Thoracic aorta (tissue), 2 donors: Measurements from ENCODE around the gene HEPN1. TPM values are rescaled to one million over a fixed set of nuclear protein-coding genes. Genes with fewer than 3 reads are reported as not detected.

Experiments used
- ATAC-seq: fragments of 150-250 bp; one replicate; pipeline ENCODE4 v1.8.0; 2017; ENCODE audit warnings: low read depth; ENCODE audit not compliant: insufficient number of reproducible peaks, low FRiP score
- DNase-seq: peaks from one replicate; pipeline ENCODE4 v3.0.0-alpha.2; 2020; ENCODE audit warnings: low spot score
- H3K27ac ChIP-seq, 2 donors: fragments of 200-600 bp; sonication (generic); 1 replicate in 1 of 2; 2 replicates in 1 of 2; pipeline ENCODE4 v1.5.1; 2016; ENCODE audit warnings: mild to moderate bottlenecking in 2 of 2, moderate library complexity in 2 of 2
- H3K27me3 ChIP-seq: fragments of 200-600 bp; sonication (generic); replicated peaks from 2 replicates; pipeline ENCODE4 v1.6.0; 2016; ENCODE audit warnings: mild to moderate bottlenecking; ENCODE audit not compliant: insufficient read depth
- H3K36me3 ChIP-seq: fragments of 200-600 bp; sonication (generic); one replicate; pipeline ENCODE4 v1.5.1; 2016
- H3K4me1 ChIP-seq, 2 donors: fragments of 200-600 bp; sonication (generic); 1 replicate in 1 of 2; 2 replicates in 1 of 2; pipeline versions ENCODE4 v1.5.1 to v1.6.0; 2016; ENCODE audit warnings: low read depth in 2 of 2, mild to moderate bottlenecking in 1 of 2; ENCODE audit not compliant: control insufficient read depth in 1 of 2
- H3K4me3 ChIP-seq: fragments of 200-600 bp; sonication (generic); 2 replicates; pipeline ENCODE4 v1.5.1; 2016; ENCODE audit warnings: mild to moderate bottlenecking
- H3K9me3 ChIP-seq: fragments of 200-600 bp; sonication (generic); 2 replicates; pipeline ENCODE4 v1.5.1; 2016
- total RNA-seq, 2 donors: library from RNA; depleted of rRNA; stranded (reverse); fragments of >200 nt; gene quantifications; one replicate each; pipeline versions ENCODE4 v1.1.0 to v1.2.3, GENCODE V29; 2016
- TF ChIP-seq, protein P1 (sequence below): fragments of 200-600 bp; sonication (generic); IDR thresholded peaks from one replicate; pipeline ENCODE4 v1.5.1; 2019; ENCODE audit warnings: antibody characterized with exemption

HEPN1 gene
- total RNA-seq, 2 donors from 2014 or later = 0.41 TPM; not detected in 1

DNA sequence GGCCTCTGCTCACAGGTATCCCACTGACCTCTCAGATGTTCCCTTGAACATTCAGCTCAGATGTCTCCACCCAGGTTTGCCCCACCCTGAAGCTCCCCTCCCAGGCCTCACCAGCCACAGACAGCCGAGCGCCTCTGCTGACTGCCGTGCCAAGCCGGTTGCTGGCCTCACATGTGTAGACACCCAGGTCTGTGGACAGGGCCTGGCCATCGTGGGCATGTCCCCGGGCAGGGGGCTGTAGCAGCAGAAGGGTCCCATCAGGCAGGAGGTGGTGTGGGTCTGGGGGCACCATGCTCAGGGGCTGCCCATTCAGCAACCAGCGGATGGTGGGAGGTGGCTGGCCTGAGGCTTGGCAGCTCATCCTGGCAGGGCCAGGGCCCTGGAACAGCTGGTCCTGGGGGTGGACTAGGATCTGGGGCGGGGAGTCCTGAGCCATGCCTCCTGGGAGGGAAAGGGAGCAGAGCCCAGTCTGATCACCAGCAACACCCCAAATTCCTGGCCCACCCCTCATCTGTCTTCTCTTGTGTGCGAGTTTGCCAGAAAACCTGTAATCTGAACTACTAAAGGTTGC lies 22.1 kb upstream of the HEPN1 start:
- H3K4me1 ChIP-seq = peaks cover 0 to 4% of the 10 kb centered on the region in 2 donors
- H3K27ac ChIP-seq = no peak overlapping the region
- H3K9me3 ChIP-seq = no peaks in the 10 kb centered on the region
- TF ChIP-seq, protein P1, sequence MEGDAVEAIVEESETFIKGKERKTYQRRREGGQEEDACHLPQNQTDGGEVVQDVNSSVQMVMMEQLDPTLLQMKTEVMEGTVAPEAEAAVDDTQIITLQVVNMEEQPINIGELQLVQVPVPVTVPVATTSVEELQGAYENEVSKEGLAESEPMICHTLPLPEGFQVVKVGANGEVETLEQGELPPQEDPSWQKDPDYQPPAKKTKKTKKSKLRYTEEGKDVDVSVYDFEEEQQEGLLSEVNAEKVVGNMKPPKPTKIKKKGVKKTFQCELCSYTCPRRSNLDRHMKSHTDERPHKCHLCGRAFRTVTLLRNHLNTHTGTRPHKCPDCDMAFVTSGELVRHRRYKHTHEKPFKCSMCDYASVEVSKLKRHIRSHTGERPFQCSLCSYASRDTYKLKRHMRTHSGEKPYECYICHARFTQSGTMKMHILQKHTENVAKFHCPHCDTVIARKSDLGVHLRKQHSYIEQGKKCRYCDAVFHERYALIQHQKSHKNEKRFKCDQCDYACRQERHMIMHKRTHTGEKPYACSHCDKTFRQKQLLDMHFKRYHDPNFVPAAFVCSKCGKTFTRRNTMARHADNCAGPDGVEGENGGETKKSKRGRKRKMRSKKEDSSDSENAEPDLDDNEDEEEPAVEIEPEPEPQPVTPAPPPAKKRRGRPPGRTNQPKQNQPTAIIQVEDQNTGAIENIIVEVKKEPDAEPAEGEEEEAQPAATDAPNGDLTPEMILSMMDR = no peak
- no peaks in the 10 kb centered on the region for H3K27me3 ChIP-seq
- DNase-seq (no peak), ATAC-seq (no peak)
- H3K4me3 ChIP-seq = peak overlapping the region; percentile 15
- H3K36me3 ChIP-seq = no peaks in the 10 kb centered on the region

DNA sequence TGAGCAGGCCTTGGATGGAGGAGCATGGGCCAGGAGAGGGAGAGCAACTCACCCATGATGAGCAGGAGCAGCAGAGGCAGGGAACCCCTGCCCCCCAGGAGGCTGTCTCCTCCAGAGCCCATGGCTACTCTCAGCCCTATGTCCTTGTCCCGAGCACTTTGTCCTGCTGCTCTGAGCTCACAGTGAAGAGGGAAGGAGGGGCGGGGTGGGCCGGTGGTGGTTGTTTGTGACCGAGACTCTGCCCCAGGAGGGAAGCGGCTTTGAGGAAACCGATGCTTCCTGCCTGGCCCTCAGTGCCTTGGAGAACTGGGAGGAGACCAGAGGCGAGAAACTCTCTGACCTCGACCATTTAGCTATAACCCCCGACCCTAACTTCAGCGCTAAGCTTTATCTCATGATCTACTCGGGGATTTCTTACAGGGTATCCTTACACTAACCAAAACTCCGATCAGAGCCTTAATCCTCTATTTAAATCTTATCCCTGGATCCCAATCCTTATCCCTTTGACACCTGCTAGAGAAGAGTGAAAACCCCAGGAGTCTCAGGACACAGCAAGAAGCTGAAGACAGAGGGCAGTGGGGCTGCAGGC lies 21.3 kb upstream of the HEPN1 start, which contains the start of gene ROBO4:
TSS of gene ROBO4 (minus strand) at position 192 of the 589 bp plus-strand sequence. CDS start at position 122, 70 bp downstream.
- TF ChIP-seq, protein P1 = no peak
- peak within 1 kb of the TSS in 1 of 2 donors; percentile 55 for H3K27ac ChIP-seq
- H3K4me3 ChIP-seq = peak within 1 kb of the TSS; percentile 15
- no peaks in the 10 kb centered on the region for H3K36me3 ChIP-seq
- ATAC-seq = no peak
- H3K9me3 ChIP-seq = no peaks in the 10 kb centered on the region
- H3K4me1 ChIP-seq = peaks cover 0 to 4% of the 10 kb centered on the region in 2 donors
- DNase-seq = no peak
- H3K27me3 ChIP-seq = no peaks in the 10 kb centered on the region

DNA sequence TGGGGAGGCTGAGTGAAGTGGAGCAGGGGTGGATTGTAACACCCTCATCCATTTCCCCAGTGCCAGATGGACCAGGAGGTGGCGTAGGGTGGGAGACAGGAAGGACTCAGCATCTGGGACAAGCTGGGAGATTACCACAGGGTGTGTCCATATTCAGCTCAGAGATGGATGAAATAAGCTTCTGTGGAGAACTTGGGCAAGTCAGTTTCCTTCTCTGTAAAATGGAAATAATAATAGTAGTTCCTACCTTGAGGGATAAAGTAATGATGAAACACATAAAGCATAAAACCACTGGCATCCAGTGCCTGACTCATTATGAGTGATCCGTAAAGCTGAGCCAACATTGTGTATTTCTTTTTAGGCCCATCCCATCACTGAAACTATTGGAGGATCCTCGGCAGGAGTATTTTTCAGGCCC lies 20.8 kb upstream of the HEPN1 start:
- H3K27ac ChIP-seq = peak overlapping the region in 1 of 2 donors; percentile 55
- DNase-seq (no peak), ATAC-seq (no peak)
- no peak overlapping the region for H3K4me3 ChIP-seq
- TF ChIP-seq, protein P1 = no peak
- H3K4me1 ChIP-seq = peaks cover 0 to 4% of the 10 kb centered on the region in 2 donors
- no peaks in the 10 kb centered on the region for H3K27me3 ChIP-seq
- no peaks in the 10 kb centered on the region for H3K36me3 ChIP-seq
- no peaks in the 10 kb centered on the region for H3K9me3 ChIP-seq

DNA sequence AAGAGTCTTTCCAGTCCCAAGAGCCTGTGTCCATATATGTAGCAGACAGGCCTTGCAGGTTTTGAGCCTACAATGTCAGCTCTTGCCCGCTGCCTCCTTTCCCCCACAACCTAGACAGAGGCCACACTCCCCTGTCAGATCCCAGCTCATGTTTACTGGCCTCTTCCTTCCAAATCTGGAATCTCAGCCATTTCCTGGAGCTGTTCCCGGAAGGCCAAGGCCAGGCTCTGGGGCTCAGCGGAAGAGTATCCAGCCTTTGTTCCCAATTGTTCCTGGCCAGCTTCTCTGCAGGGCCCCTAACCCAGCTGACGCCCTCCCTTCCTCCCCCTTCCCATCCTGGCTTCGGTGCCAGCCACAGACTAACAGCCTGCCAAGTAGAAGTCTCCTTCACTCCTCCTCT lies 20.3 kb upstream of the HEPN1 start:
- DNase-seq = no peak
- no peak for ATAC-seq

More for the DNA sequence above, 20.3 kb upstream of the HEPN1 start:
- no peak overlapping the region for H3K4me3 ChIP-seq
- TF ChIP-seq, protein P1 = no peak
- no peaks in the 10 kb centered on the region for H3K27me3 ChIP-seq
- H3K36me3 ChIP-seq = no peaks in the 10 kb centered on the region
- peak overlapping the region in 1 of 2 donors; percentile 55 for H3K27ac ChIP-seq
- H3K9me3 ChIP-seq = no peaks in the 10 kb centered on the region
- H3K4me1 ChIP-seq = peaks cover 0 to 4% of the 10 kb centered on the region in 2 donors
